GM12891 (cell line): ENCODE data around the gene GNAO1.

Source experiments
- POLR2A ChIP-seq: IDR thresholded peaks from 2 replicates; pipeline ENCODE4 v1.6.1; 2011; ENCODE audit warnings: low read depth, low read length, control low read depth
- POLR2AphosphoS5 ChIP-seq: IDR thresholded peaks from 2 replicates; pipeline ENCODE4 v1.6.1; 2011; ENCODE audit warnings: low read depth, low read length, control low read depth

DNA sequence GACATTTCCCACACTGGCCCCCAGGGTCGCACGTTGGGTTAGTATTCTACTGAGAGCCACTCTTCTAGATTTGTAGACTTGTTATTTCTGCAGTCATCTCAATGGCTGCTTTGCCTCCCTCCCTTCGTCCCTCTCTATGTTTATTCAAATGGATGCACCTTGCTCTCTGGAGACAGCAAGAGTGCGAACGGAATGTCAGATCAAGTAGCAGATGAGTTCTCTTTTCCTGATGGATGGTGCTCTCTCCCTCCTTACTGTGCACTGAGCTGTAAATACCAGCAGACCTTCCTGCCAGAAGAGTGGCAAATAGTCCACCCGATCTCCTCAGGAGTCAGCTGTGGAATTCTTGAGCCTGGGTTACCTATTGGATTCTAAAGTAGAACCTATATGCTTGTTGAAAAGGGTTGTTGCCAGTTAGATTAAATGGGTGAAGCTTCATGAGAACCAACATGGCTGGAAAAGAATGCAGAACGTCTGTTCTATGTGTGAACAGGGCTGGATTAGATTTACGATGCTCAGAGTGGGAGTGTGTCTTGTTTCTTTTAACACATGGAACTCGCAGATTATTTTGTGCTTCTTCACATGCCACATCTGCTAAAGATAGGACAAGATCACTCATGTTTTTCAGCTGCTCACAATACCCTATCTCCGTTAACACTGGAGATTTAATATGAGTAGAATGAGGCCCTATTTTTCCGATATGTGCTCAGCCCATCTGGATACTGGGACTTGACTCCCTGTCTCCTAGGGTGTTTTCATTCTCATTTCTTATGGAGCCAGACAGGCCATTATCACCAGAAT, 6.1 kb downstream of the GNAO1 start:
- TF ChIP-seq POLR2AphosphoS5: no peak
- TF ChIP-seq POLR2A: no peak
